IMR-90 (cell line): ENCODE measurements around the gene GLO1.

Experiments used
- CTCF ChIP-seq: conservative IDR thresholded peaks from 2 replicates; pipeline ENCODE4 v1.5.1; 2012; ENCODE audit warnings: mild to moderate bottlenecking, low read depth, low read length, improper control_type of control experiment
- ELK1 ChIP-seq: fragments of 150-350 bp; IDR thresholded peaks from 2 replicates; pipeline ENCODE4 v1.6.1; 2016; ENCODE audit warnings: low read depth, mild to moderate bottlenecking, low read length, moderate library complexity, borderline replicate concordance
- SMC3 ChIP-seq: fragments of 150-350 bp; IDR thresholded peaks from 2 replicates; pipeline ENCODE4 v1.6.1; 2016; ENCODE audit warnings: low read depth, mild to moderate bottlenecking, antibody characterized with exemption, low read length, moderate library complexity

- TF ChIP-seq ELK1 = no peak
- no peak for TF ChIP-seq SMC3
- TF ChIP-seq CTCF = no peak
Measured at GRCh38 chr6:38697846-38698245, 5.1 kb downstream of the GLO1 start.
